H1 (cell line): ENCODE measurements around the gene KCNQ1. TPM values are rescaled to one million over a fixed set of nuclear protein-coding genes. Genes with fewer than 3 reads are reported as not detected.

Experiments
- CBX5 ChIP-seq: fragments of 300-800, 300-1000 bp; sonication (generic); IDR thresholded peaks from 2 replicates; pipeline ENCODE4 v1.7.1; 2016; ENCODE audit warnings: antibody characterized with exemption, low read length, low read depth
- CHD2 ChIP-seq: IDR thresholded peaks from 2 replicates; pipeline ENCODE4 v1.6.1; 2012; ENCODE audit warnings: low read length, improper control_type of control experiment
- FOSL1 ChIP-seq: IDR thresholded peaks from 2 replicates; pipeline ENCODE4 v1.6.1; 2011; ENCODE audit warnings: mild to moderate bottlenecking, low read depth, low read length, moderate library complexity; ENCODE audit not compliant: insufficient read depth
- KDM4A ChIP-seq: IDR thresholded peaks from one replicate; pipeline ENCODE4 v1.7.1; 2012; ENCODE audit warnings: low read depth, mild to moderate bottlenecking, moderate library complexity, low read length, inconsistent platforms; ENCODE audit not compliant: severe bottlenecking
- RXRA ChIP-seq: IDR thresholded peaks from 2 replicates; pipeline ENCODE4 v1.6.1; 2011; ENCODE audit warnings: low read depth, mild to moderate bottlenecking, low read length, moderate library complexity; ENCODE audit not compliant: insufficient read depth
- SUZ12 ChIP-seq: fragments of 200-600 bp; sonication (generic); IDR thresholded peaks from 2 replicates; pipeline ENCODE4 v1.6.1; 2012; ENCODE audit warnings: mild to moderate bottlenecking, inconsistent platforms, low read length, moderate library complexity, mixed read lengths
- polyA plus RNA-seq, 7 experiments: library from polyadenylated mRNA; depleted of rRNA in 3 of 7; stranded (reverse) in 5 of 7; unstranded in 2 of 7; fragments of >200 nt in 5 of 7; fragments of 200-250 nt in 2 of 7; gene quantifications; 1 replicate in 5 of 7; 2 replicates in 1 of 7; 4 replicates in 1 of 7; pipeline versions ENCODE4 v1.2.1 to v1.2.3, GENCODE V29; 2011 to 2013; ENCODE audit warnings: missing spikeins in 2 of 7, mixed read lengths in 2 of 7
- total RNA-seq: library from RNA; stranded (reverse); fragmentation: NEBNext Ultra II Directional; extraction: Animal tissue kit (Norgen Biotek cat#: 25700); gene quantifications from 2 replicates; pipeline ENCODE4 v1.2.1, GENCODE V29; 2021
- TF ChIP-seq, protein P1 (sequence below): fragments of 300-600 bp; sonication (generic); IDR thresholded peaks from 2 replicates; pipeline ENCODE4 v1.7.1; 2012; ENCODE audit warnings: low read length, moderate library complexity, mild to moderate bottlenecking, inconsistent platforms; ENCODE audit not compliant: insufficient replicate concordance
- TF ChIP-seq, protein P2 (sequence below): IDR thresholded peaks from 2 replicates; pipeline ENCODE4 v1.6.1; 2012; ENCODE audit warnings: inconsistent platforms

KCNQ1 gene
- total and polyA plus RNA-seq, 2 of the 8 experiments (the other 6 are each of a cell fraction or from before 2014, with no cell fraction given), result 1.9 to 2.0 TPM

DNA sequence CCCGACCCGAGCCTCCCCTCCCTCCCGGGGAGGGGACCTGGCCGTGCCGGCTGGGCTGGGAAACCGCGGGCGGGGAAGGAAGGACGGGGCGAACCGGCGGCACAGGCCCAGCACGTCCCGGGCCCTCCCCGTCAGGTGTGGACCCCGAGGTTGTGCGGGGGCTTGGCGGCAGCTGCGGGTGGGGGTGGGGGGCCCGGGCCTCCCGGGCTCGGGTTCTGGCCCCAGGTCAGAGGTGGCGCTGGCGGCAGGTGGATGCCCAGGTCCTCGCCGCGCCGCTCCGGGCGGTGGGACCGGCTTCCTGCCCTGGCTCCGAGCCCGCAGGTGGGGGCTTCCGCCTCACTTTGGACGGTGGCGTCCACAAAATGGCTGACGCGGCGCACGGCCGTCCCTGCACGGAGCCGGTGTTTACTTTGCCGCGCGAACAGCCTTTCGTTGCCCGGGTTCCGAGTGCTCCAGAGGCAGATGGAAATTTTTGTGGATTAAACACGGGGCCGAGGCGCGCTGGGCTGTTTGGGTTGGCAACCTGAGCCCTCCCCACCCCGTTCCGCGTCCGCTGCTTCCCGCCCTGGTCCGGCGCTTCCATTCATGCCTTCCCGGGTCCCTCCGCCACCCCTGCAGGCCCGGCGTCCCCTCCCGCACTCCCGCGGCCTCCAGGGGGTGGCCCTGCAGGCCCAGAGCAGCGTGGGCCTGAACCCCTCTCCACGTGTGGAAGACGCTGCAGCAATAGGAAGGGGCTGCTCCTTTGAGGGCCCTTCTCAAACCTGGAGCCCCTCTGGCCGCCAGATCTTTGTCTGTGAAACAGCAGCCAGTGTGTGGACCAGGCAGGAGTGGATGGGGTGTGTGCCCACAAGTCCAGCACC lies 346.9 kb downstream of the KCNQ1 start (continued):
- TF ChIP-seq, protein P1, sequence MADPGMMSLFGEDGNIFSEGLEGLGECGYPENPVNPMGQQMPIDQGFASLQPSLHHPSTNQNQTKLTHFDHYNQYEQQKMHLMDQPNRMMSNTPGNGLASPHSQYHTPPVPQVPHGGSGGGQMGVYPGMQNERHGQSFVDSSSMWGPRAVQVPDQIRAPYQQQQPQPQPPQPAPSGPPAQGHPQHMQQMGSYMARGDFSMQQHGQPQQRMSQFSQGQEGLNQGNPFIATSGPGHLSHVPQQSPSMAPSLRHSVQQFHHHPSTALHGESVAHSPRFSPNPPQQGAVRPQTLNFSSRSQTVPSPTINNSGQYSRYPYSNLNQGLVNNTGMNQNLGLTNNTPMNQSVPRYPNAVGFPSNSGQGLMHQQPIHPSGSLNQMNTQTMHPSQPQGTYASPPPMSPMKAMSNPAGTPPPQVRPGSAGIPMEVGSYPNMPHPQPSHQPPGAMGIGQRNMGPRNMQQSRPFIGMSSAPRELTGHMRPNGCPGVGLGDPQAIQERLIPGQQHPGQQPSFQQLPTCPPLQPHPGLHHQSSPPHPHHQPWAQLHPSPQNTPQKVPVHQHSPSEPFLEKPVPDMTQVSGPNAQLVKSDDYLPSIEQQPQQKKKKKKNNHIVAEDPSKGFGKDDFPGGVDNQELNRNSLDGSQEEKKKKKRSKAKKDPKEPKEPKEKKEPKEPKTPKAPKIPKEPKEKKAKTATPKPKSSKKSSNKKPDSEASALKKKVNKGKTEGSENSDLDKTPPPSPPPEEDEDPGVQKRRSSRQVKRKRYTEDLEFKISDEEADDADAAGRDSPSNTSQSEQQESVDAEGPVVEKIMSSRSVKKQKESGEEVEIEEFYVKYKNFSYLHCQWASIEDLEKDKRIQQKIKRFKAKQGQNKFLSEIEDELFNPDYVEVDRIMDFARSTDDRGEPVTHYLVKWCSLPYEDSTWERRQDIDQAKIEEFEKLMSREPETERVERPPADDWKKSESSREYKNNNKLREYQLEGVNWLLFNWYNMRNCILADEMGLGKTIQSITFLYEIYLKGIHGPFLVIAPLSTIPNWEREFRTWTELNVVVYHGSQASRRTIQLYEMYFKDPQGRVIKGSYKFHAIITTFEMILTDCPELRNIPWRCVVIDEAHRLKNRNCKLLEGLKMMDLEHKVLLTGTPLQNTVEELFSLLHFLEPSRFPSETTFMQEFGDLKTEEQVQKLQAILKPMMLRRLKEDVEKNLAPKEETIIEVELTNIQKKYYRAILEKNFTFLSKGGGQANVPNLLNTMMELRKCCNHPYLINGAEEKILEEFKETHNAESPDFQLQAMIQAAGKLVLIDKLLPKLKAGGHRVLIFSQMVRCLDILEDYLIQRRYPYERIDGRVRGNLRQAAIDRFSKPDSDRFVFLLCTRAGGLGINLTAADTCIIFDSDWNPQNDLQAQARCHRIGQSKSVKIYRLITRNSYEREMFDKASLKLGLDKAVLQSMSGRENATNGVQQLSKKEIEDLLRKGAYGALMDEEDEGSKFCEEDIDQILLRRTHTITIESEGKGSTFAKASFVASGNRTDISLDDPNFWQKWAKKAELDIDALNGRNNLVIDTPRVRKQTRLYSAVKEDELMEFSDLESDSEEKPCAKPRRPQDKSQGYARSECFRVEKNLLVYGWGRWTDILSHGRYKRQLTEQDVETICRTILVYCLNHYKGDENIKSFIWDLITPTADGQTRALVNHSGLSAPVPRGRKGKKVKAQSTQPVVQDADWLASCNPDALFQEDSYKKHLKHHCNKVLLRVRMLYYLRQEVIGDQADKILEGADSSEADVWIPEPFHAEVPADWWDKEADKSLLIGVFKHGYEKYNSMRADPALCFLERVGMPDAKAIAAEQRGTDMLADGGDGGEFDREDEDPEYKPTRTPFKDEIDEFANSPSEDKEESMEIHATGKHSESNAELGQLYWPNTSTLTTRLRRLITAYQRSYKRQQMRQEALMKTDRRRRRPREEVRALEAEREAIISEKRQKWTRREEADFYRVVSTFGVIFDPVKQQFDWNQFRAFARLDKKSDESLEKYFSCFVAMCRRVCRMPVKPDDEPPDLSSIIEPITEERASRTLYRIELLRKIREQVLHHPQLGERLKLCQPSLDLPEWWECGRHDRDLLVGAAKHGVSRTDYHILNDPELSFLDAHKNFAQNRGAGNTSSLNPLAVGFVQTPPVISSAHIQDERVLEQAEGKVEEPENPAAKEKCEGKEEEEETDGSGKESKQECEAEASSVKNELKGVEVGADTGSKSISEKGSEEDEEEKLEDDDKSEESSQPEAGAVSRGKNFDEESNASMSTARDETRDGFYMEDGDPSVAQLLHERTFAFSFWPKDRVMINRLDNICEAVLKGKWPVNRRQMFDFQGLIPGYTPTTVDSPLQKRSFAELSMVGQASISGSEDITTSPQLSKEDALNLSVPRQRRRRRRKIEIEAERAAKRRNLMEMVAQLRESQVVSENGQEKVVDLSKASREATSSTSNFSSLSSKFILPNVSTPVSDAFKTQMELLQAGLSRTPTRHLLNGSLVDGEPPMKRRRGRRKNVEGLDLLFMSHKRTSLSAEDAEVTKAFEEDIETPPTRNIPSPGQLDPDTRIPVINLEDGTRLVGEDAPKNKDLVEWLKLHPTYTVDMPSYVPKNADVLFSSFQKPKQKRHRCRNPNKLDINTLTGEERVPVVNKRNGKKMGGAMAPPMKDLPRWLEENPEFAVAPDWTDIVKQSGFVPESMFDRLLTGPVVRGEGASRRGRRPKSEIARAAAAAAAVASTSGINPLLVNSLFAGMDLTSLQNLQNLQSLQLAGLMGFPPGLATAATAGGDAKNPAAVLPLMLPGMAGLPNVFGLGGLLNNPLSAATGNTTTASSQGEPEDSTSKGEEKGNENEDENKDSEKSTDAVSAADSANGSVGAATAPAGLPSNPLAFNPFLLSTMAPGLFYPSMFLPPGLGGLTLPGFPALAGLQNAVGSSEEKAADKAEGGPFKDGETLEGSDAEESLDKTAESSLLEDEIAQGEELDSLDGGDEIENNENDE, result no peak
- TF ChIP-seq CHD2 (no peak), RXRA (no peak), KDM4A (peak; percentile 33), SUZ12 (0 out of 2 replicates have a peak, but pooled peaks have one; percentile 24), FOSL1 (no peak), CBX5 (no peak)
- TF ChIP-seq, protein P2, sequence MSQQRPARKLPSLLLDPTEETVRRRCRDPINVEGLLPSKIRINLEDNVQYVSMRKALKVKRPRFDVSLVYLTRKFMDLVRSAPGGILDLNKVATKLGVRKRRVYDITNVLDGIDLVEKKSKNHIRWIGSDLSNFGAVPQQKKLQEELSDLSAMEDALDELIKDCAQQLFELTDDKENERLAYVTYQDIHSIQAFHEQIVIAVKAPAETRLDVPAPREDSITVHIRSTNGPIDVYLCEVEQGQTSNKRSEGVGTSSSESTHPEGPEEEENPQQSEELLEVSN, result peak; percentile 65
